Measurements from ENCODE around the gene KLF3. TPM values are rescaled to one million over a fixed set of nuclear protein-coding genes. Genes with fewer than 3 reads are reported as not detected.

The KLF3 gene
- total RNA-seq, 1 donor from 2014 or later: 15.9 TPM

DNA sequence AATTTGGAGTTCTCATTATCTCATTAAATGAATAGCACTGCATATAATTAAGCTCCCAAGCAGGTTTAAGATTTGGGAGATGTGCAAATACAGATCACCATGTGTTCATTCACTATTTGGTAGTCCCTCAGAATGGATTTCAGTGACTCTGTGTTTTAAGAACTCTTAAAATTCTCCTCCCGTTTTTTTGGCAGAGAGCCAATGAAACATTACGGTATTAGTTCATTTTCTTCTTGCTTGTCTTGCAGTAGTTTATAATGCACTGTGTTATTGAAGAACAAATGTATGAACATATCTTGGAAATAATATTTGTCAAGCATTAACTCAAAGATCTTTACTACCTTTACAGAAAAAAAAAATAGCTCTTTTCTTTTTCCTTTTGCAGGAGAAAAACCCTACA is 32.7 kb downstream of the KLF3 start:
- no peak for ATAC-seq (ENCODE audit: low read depth)
- intact Hi-C loops (cut with micrococcal nuclease): no loop called here
- no peak overlapping the region for H3K27ac Mint-ChIP-seq
- no peaks in the 10 kb centered on the region for H3K27me3 Mint-ChIP-seq
- TF ChIP-seq, protein P1, sequence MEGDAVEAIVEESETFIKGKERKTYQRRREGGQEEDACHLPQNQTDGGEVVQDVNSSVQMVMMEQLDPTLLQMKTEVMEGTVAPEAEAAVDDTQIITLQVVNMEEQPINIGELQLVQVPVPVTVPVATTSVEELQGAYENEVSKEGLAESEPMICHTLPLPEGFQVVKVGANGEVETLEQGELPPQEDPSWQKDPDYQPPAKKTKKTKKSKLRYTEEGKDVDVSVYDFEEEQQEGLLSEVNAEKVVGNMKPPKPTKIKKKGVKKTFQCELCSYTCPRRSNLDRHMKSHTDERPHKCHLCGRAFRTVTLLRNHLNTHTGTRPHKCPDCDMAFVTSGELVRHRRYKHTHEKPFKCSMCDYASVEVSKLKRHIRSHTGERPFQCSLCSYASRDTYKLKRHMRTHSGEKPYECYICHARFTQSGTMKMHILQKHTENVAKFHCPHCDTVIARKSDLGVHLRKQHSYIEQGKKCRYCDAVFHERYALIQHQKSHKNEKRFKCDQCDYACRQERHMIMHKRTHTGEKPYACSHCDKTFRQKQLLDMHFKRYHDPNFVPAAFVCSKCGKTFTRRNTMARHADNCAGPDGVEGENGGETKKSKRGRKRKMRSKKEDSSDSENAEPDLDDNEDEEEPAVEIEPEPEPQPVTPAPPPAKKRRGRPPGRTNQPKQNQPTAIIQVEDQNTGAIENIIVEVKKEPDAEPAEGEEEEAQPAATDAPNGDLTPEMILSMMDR (IDR thresholded peaks at IDR 0.05): no peak
- no peak for DNase-seq
- CTCF ChIA-PET: no interaction called here
- no peaks in the 10 kb centered on the region for H3K9me3 Mint-ChIP-seq
- H3K4me3 Mint-ChIP-seq: no peak overlapping the region
- H3K36me3 Mint-ChIP-seq (ENCODE audit: low read depth): peaks cover 63% of the 10 kb centered on the region
- POLR2A ChIA-PET: interaction anchor here (0.7 kb wide), 1 partner anchor 110 kb away, joined by 9 read pairs; no protein-coding TSS in a partner anchor
- H3K4me1 Mint-ChIP-seq: no peaks in the 10 kb centered on the region

DNA sequence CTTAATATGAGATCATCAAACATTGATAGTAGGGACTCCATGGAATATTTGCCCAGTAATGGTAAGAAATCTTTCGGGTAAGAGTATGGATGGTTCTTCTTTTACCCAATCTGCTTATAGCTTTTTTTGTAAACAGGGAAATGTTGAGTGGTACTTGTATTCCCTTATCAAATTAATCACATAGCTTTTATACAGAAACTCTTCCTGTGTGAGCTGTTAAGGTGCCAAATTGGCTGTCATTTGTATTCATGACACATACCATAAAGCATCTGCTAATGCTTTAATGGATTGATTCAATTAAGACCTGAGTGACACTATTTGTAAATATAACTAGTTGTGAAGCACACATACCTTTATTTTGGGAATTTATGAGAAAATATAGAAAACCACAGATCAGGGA is 34.2 kb downstream of the KLF3 start:
- ATAC-seq (ENCODE audit: low read depth) (no peak), DNase-seq (no peak)
- Mint-ChIP-seq H3K27me3 (no peaks in the 10 kb centered on the region), H3K27ac (no peak overlapping the region), H3K4me3 (no peak overlapping the region), H3K36me3 (ENCODE audit: low read depth) (peaks cover 56% of the 10 kb centered on the region), H3K9me3 (no peaks in the 10 kb centered on the region), H3K4me1 (peaks cover 3% of the 10 kb centered on the region)
- ChIA-PET POLR2A (no interaction called here), CTCF (interaction anchor here (1.1 kb wide), 1 partner anchor 519 kb away, joined by 3 read pairs; no protein-coding TSS in a partner anchor)
- intact Hi-C loops (cut with micrococcal nuclease): no loop called here
- TF ChIP-seq, protein P1 (IDR thresholded peaks at IDR 0.05): no peak

DNA sequence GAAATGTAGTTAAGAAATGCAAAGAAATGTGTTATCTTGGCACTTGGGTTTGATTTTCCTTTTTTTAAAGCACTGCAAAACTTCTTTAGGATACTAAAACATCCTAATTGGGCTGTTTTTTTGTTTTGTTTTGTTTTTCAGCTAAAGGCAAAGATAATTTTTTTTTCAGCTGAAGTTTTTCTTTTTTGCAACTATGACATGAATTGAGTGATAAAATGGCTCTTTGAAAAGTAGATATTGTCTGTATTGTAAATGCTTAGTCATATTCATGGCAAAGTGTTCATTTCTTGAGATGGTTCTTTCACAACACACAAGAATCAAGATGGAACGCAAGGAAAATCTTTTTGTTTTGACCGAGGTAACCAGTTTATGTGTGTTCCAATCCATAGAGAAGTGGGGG is 35.1 kb downstream of the KLF3 start:
- intact Hi-C loops (cut with micrococcal nuclease): no loop called here
- Mint-ChIP-seq H3K4me1 (peaks cover 12% of the 10 kb centered on the region), H3K27ac (no peak overlapping the region), H3K36me3 (ENCODE audit: low read depth) (peaks cover 48% of the 10 kb centered on the region), H3K27me3 (no peaks in the 10 kb centered on the region), H3K4me3 (no peak overlapping the region), H3K9me3 (no peaks in the 10 kb centered on the region)
- ATAC-seq (ENCODE audit: low read depth) (no peak), DNase-seq (no peak)
- ChIA-PET CTCF (no interaction called here), POLR2A (no interaction called here)
- TF ChIP-seq, protein P1 (IDR thresholded peaks at IDR 0.05): no peak

DNA sequence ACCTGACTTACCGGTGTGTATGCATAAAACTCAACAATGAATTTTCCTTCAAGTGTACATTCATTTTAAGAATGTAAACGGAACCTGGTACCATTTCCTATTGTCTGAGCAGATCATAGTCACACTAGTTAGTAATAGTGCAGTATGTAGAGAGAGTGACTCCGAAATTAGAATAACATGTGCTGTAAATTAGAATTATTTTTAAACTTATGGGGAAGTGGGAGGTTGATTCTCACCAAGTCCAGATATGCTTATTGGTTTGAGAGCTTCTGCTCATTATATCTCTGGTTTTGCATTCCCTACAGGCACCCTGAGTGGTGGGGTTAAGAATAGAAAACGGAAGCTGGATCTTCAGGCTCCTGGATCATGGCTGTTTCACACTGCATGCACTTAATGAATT is 39.6 kb downstream of the KLF3 start:
- ChIA-PET POLR2A (no interaction called here), CTCF (interaction anchor here (1.4 kb wide), 1 partner anchor 27 kb away, joined by 3 read pairs; no protein-coding TSS in a partner anchor)
- H3K36me3 Mint-ChIP-seq (ENCODE audit: low read depth): peaks cover 4% of the 10 kb centered on the region
- peaks cover 30% of the 10 kb centered on the region for H3K4me1 Mint-ChIP-seq
- H3K27ac Mint-ChIP-seq: no peak overlapping the region
- H3K9me3 Mint-ChIP-seq: no peaks in the 10 kb centered on the region
- no peak for DNase-seq
- H3K27me3 Mint-ChIP-seq: no peaks in the 10 kb centered on the region
- intact Hi-C loops (cut with micrococcal nuclease): no loop called here
- TF ChIP-seq, protein P1 (IDR thresholded peaks at IDR 0.05): no peak
- ATAC-seq (ENCODE audit: low read depth): peak; percentile 60
- no peak overlapping the region for H3K4me3 Mint-ChIP-seq

DNA sequence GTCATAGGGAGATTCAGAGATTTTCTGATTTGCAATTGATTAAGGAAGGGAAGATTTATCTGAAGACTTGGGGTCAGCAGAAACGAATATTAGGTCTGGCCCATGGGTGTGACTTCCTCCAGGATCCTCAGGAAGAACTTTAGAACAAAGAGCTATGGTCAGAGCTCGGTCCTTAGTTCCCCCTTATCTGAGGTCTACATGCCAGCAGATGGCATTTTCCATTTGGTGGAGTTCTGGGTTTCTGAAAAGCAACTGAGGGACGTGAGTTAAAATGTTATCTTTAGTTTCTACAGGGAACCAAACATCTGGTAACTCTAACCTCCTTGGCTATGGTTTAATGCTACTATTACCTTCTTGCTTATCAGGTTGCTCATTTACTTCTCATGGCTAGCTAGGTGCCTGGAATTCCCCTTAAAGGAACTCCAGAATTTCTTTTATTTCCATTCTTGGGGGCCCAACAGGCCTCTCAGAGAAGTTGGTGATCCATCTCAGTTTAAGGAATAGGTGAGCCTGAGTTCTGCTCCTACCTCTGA is 40.7 kb downstream of the KLF3 start:
- no peak overlapping the region for H3K4me3 Mint-ChIP-seq
- no peaks in the 10 kb centered on the region for H3K27me3 Mint-ChIP-seq
- ChIA-PET POLR2A (no interaction called here), CTCF (interaction anchor here (1.4 kb wide), 2 partner anchors 26 kb away, joined by 3 to 4 read pairs; no protein-coding TSS in a partner anchor)
- no peaks in the 10 kb centered on the region for H3K36me3 Mint-ChIP-seq (ENCODE audit: low read depth)
- TF ChIP-seq, protein P1 (IDR thresholded peaks at IDR 0.05): no peak
- H3K4me1 Mint-ChIP-seq: peaks cover 30% of the 10 kb centered on the region
- DNase-seq (no peak), ATAC-seq (ENCODE audit: low read depth) (no peak)
- intact Hi-C loops (cut with micrococcal nuclease): no loop called here
- no peaks in the 10 kb centered on the region for H3K9me3 Mint-ChIP-seq
- no peak overlapping the region for H3K27ac Mint-ChIP-seq

Data from activated B cell treated with CpG ODN at 0.5 μM for 24 hours (primary cell).